CD4-positive, alpha-beta memory T cell (primary cell): ENCODE data around the gene KCNH4. TPM values are rescaled to one million over a fixed set of nuclear protein-coding genes. Genes with fewer than 3 reads are reported as not detected.

Experiments
- CTCF ChIA-PET: fragments of 350-600 bp; sonication (Branson Sonifier 250); formaldehyde crosslinking; loops from one replicate; lab custom pipeline; 2021; ENCODE audit warnings: inconsistent platforms; ENCODE audit not compliant: partially characterized antibody; lab: Charles Lee
- POLR2A ChIA-PET: fragments of 350-600 bp; sonication (Branson Sonifier 250); formaldehyde crosslinking; loops from one replicate; lab custom pipeline; 2021; ENCODE audit not compliant: partially characterized antibody; lab: Charles Lee
- DNase-seq, 5 donors: peaks; one replicate each; pipeline versions ENCODE4 v3.0.0 to v3.0.0-alpha.2; 2020 to 2022; ENCODE audit warnings: mixed read lengths in 1 of 5
- H3K27ac ChIP-seq: one replicate; pipeline ENCODE4 v1.7.0; 2013; ENCODE audit warnings: low read depth, low read length
- H3K27me3 ChIP-seq: 2 replicates; pipeline ENCODE4 v1.7.0; 2013; ENCODE audit warnings: mild to moderate bottlenecking, low read length, moderate library complexity; ENCODE audit not compliant: insufficient read depth
- H3K36me3 ChIP-seq: 2 replicates; pipeline ENCODE4 v1.7.0; 2013; ENCODE audit warnings: mild to moderate bottlenecking, low read length, moderate library complexity; ENCODE audit not compliant: insufficient read depth
- H3K4me1 ChIP-seq: 2 replicates; pipeline ENCODE4 v1.7.0; 2013; ENCODE audit warnings: mild to moderate bottlenecking, low read length, moderate library complexity; ENCODE audit not compliant: insufficient read depth
- H3K4me3 ChIP-seq, 2 donors: one replicate each; pipeline ENCODE4 v1.7.0; 2013; ENCODE audit warnings: low read length in 2 of 2, mild to moderate bottlenecking in 1 of 2
- H3K9me3 ChIP-seq, 2 donors: one replicate each; pipeline ENCODE4 v1.7.0; 2013; ENCODE audit warnings: low read length in 2 of 2, control low read depth in 1 of 2; ENCODE audit not compliant: control insufficient read depth in 1 of 2
- H3K27ac Mint-ChIP-seq, 7 donors: one replicate each; pipeline ENCODE4 v1.8.0; 2020 to 2021; ENCODE audit warnings: mixed read lengths in 7 of 7, mild to moderate bottlenecking in 6 of 7, inconsistent platforms in 3 of 7, moderate library complexity in 3 of 7
- H3K27me3 Mint-ChIP-seq, 2 donors: one replicate each; pipeline ENCODE4 v1.8.0; 2020 to 2021; ENCODE audit warnings: mixed read lengths in 2 of 2
- H3K36me3 Mint-ChIP-seq, 2 donors: one replicate each; pipeline ENCODE4 v1.8.0; 2020 to 2021; ENCODE audit warnings: mixed read lengths in 2 of 2, inconsistent platforms in 1 of 2, mild to moderate bottlenecking in 1 of 2
- H3K4me1 Mint-ChIP-seq, 4 donors: one replicate each; pipeline ENCODE4 v1.8.0; 2020 to 2021; ENCODE audit warnings: mixed read lengths in 4 of 4, mild to moderate bottlenecking in 1 of 4
- H3K4me3 Mint-ChIP-seq, 8 donors: one replicate each; pipeline ENCODE4 v1.8.0; 2020 to 2021; ENCODE audit warnings: mixed read lengths in 8 of 8, mild to moderate bottlenecking in 7 of 8, moderate library complexity in 6 of 8, inconsistent platforms in 3 of 8
- H3K9me3 Mint-ChIP-seq, 8 donors: one replicate each; pipeline ENCODE4 v1.8.0; 2020 to 2021; ENCODE audit warnings: mixed read lengths in 8 of 8, mild to moderate bottlenecking in 5 of 8, inconsistent platforms in 3 of 8, moderate library complexity in 1 of 8
- intact Hi-C: fragments of 100-400 bp; cut with micrococcal nuclease; formaldehyde crosslinking; loops from one replicate; pipeline ENCODE4 v1.15.1; 2023
- polyA plus RNA-seq, 2 donors: library from polyadenylated mRNA; unstranded; fragments of 300-500 nt; fragmentation: Illumina TruSeq; gene quantifications; one replicate each; pipeline ENCODE4 v1.2.3, GENCODE V29; 2021
- total RNA-seq, 2 experiments: library from RNA; stranded (reverse); gene quantifications; one replicate each; pipeline ENCODE4 v1.2.3, GENCODE V29; 2021

KCNH4 gene
- total and polyA plus RNA-seq, 4 experiments from 2014 or later = 0.09 to 0.11 TPM; not detected in 2

DNA sequence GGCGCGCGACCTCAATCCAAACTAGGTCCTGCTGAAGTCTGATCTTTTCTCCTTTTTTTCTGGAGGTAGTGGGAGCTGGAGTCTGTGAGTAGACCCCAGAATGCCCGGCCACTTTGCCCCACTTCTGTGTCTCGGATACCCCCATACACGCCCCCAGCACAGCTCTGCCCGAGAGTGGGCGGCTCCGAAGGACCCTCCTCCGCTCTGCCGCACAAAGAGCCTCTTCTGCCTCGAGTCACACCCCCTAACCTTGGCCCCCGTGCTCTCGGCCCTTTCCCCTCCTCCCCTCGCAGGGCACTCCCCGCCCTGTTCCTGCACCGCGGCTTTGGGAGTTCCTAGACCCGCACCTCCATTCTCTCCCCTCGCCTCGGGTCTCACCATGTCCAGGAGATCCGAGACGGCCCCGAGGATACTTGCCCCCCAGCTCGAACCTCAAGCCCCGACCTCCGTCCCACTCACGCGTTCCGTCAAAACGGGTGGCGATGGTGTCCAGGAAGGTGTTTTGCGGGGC, 476 bp downstream of the KCNH4 start:
- Mint-ChIP-seq H3K27me3 (peaks cover 0 to 5% of the 10 kb centered on the region in 2 donors), H3K4me3 (peak overlapping the region; percentile 43 to 76 (median 63)), H3K4me1 (peaks cover 28 to 65% (median 44%) of the 10 kb centered on the region in 4 donors), H3K36me3 (no peaks in the 10 kb centered on the region), H3K9me3 (peaks cover 0 to 2% (median 0%) of the 10 kb centered on the region in 8 donors), H3K27ac (peak overlapping the region in 2 of 7 donors; percentile 15 to 69)
- Histone ChIP-seq H3K4me1 (peaks cover 65% of the 10 kb centered on the region), H3K27ac (no peak overlapping the region), H3K36me3 (no peaks in the 10 kb centered on the region), H3K4me3 (peak overlapping the region in 1 of 2 donors; percentile 53), H3K27me3 (no peaks in the 10 kb centered on the region), H3K9me3 (no peaks in the 10 kb centered on the region)
- POLR2A ChIA-PET = interaction anchor here (1.2 to 5.8 kb wide), 6 partner anchors 10 to 163 kb away, joined by 3 to 50 read pairs (median 4); partner anchors contain the start of genes DHX58, DNAJC7 and GHDC
- CTCF ChIA-PET = interaction anchor here (1.1 to 3.9 kb wide), 6 partner anchors 9 to 163 kb away, joined by 3 to 15 read pairs (median 8); partner anchors contain the start of genes DNAJC7 and GHDC
- DNase-seq = peak in 1 of 5 donors; percentile 4
- intact Hi-C loops = loop anchor here (5.0 kb wide), 2 partner anchors 63 to 153 kb away; no protein-coding TSS in a partner anchor

DNA sequence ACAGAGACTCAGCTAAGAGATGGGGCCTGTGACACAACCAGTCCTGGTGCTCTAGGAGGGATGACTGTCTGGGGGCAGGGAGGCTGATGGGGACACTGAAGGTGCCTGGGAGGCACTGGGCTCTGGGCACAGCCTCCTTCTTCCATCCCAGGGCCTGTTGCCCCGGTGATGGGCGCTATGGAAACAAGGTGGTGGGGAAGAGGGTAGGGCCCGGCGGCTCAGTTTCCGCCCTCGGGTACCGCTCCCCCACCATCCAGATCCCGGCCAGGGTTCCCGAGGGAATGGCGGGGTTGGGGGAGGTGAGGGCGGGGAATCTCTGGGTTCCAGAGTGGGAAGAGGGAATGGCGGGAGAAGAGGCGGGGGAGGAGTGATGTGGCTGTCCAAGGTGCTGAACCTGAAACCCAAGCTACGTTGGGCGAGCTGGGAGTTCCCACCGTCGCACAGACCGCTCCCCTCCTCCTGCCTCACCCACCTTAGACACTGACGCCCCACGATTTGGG, 981 bp downstream of the KCNH4 start:
- peak overlapping the region; percentile 48 to 84 (median 67) for H3K4me3 Mint-ChIP-seq
- Histone ChIP-seq H3K36me3 (no peaks in the 10 kb centered on the region), H3K9me3 (no peaks in the 10 kb centered on the region), H3K27me3 (no peaks in the 10 kb centered on the region), H3K4me1 (peaks cover 60% of the 10 kb centered on the region), H3K4me3 (no peak overlapping the region), H3K27ac (no peak overlapping the region)
- peak overlapping the region in 2 of 7 donors; percentile 66 to 69 for H3K27ac Mint-ChIP-seq
- CTCF ChIA-PET = interaction anchor here (0.7 to 3.9 kb wide), 5 partner anchors 9 to 155 kb away, joined by 4 to 15 read pairs (median 9); partner anchors contain the start of gene GHDC
- no peaks in the 10 kb centered on the region for H3K36me3 Mint-ChIP-seq
- POLR2A ChIA-PET = interaction anchor here (1.2 to 5.8 kb wide), 5 partner anchors 10 to 163 kb away, joined by 3 to 50 read pairs (median 5); partner anchors contain the start of genes DNAJC7 and GHDC
- intact Hi-C loops = loop anchor here (5.0 kb wide), 2 partner anchors 63 to 153 kb away; no protein-coding TSS in a partner anchor
- DNase-seq = peak in 2 of 5 donors; percentile 29 to 53
- H3K4me1 Mint-ChIP-seq = peaks cover 26 to 62% (median 41%) of the 10 kb centered on the region in 4 donors
- peaks cover 0 to 5% of the 10 kb centered on the region in 2 donors for H3K27me3 Mint-ChIP-seq
- H3K9me3 Mint-ChIP-seq = peaks cover 0 to 2% (median 0%) of the 10 kb centered on the region in 8 donors

DNA sequence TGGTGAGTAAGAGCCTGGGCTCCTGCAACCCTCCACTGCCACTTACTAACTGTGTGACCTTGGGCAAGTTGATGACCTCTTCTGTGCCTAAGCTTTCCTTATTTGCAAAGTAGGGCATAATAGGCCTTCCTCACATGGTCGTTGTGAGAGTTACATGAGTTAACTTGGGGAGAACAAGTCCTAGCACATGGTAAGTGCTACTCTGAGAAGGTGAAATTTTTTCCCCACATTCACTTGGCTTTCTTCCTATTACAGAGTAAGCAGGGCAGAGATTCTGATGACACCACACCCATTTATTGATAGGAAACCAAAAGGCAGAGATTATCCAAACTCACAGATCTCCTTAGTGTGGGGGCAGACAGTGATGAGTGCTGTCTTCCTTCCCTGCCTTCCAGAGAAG, 1.6 kb downstream of the KCNH4 start:
- no peak for DNase-seq
- Mint-ChIP-seq H3K4me1 (peaks cover 21 to 56% (median 35%) of the 10 kb centered on the region in 4 donors), H3K4me3 (peak overlapping the region in 7 of 8 donors; percentile 13 to 84 (median 49)), H3K27me3 (peaks cover 0 to 8% of the 10 kb centered on the region in 2 donors), H3K27ac (peak overlapping the region in 3 of 7 donors; percentile 59 to 69 (median 66)), H3K9me3 (peaks cover 0 to 2% (median 0%) of the 10 kb centered on the region in 8 donors), H3K36me3 (no peaks in the 10 kb centered on the region)
- H3K36me3 ChIP-seq = no peaks in the 10 kb centered on the region
- ChIA-PET POLR2A (interaction anchor here (1.2 to 1.8 kb wide), 3 partner anchors 13 to 162 kb away, joined by 3 to 6 read pairs (median 4); partner anchors contain the start of gene DNAJC7), CTCF (interaction anchor here (0.7 to 3.9 kb wide), 3 partner anchors 10 to 90 kb away, joined by 4 to 15 read pairs (median 9); partner anchors contain the start of gene GHDC)
- no peaks in the 10 kb centered on the region for H3K27me3 ChIP-seq
- intact Hi-C loops = no loop called here
- H3K4me3 ChIP-seq = no peak overlapping the region
- no peaks in the 10 kb centered on the region for H3K9me3 ChIP-seq
- H3K4me1 ChIP-seq = peaks cover 54% of the 10 kb centered on the region
- H3K27ac ChIP-seq = no peak overlapping the region

DNA sequence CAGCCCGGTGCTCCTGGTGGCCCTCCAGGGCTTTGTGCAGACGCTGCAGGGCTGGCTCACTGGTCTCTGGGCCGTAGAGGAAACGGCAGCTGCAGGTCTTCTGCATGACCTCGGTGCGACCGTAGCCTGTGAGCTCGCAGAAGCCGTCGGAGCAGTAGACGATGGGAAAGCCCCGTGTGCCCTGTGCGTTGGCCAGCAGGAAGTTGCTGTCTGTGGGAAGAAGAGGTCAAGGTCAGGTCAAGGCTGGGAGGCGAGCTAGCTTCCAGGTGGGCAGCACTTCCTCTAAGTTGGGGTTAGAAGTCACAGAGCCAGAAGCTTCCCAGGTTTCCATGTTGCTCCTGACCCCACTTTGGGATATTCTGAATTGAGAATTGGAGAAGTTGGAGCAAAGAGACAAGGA, 2.1 kb downstream of the KCNH4 start:
- Histone ChIP-seq H3K9me3 (no peaks in the 10 kb centered on the region), H3K4me3 (no peak overlapping the region), H3K27me3 (no peaks in the 10 kb centered on the region), H3K4me1 (peaks cover 51% of the 10 kb centered on the region), H3K27ac (no peak overlapping the region), H3K36me3 (no peaks in the 10 kb centered on the region)
- POLR2A ChIA-PET = interaction anchor here (0.7 to 1.2 kb wide), 3 partner anchors 15 to 212 kb away, joined by 3 to 5 read pairs (median 3); partner anchors contain the start of genes CNP and GHDC
- peaks cover 0 to 2% (median 0%) of the 10 kb centered on the region in 8 donors for H3K9me3 Mint-ChIP-seq
- CTCF ChIA-PET = interaction anchor here (2.0 to 3.9 kb wide), 2 partner anchors 10 to 16 kb away, joined by 9 to 15 read pairs; partner anchors contain the start of gene GHDC
- H3K4me3 Mint-ChIP-seq = peak overlapping the region in 6 of 8 donors; percentile 21 to 84 (median 62)
- intact Hi-C loops = no loop called here
- peaks cover 0 to 8% of the 10 kb centered on the region in 2 donors for H3K27me3 Mint-ChIP-seq
- peak overlapping the region in 4 of 7 donors; percentile 63 to 71 (median 68) for H3K27ac Mint-ChIP-seq
- peaks cover 21 to 52% (median 34%) of the 10 kb centered on the region in 4 donors for H3K4me1 Mint-ChIP-seq
- peak in 2 of 5 donors; percentile 24 to 65 for DNase-seq
- no peaks in the 10 kb centered on the region for H3K36me3 Mint-ChIP-seq

DNA sequence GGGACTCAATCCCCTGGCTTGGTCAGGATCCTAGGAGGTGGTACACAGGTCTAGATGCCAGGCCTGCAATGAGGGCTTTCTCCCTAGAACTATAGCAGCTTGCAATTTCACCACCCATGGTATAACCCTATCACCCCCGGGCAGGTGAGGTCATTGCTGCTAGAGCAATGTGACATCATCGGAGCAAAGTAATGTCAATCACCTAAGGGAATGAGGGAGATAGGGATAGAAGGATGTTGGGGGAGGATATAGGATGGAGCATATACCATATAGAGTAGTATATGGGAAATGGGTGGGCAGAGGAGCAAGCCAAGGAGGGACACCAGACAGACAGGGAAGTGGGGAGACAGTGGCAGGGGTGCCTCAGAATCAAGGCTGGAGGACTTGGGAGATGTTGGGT, 3.3 kb downstream of the KCNH4 start:
- Histone ChIP-seq H3K27ac (no peak overlapping the region), H3K27me3 (no peaks in the 10 kb centered on the region), H3K9me3 (no peaks in the 10 kb centered on the region), H3K4me3 (no peak overlapping the region), H3K36me3 (no peaks in the 10 kb centered on the region), H3K4me1 (peaks cover 39% of the 10 kb centered on the region)
- POLR2A ChIA-PET = interaction anchor here (1.0 kb wide), 1 partner anchor 211 kb away, joined by 5 read pairs; the partner anchor contains the start of gene CNP
- CTCF ChIA-PET = no interaction called here
- Mint-ChIP-seq H3K4me3 (peak overlapping the region in 3 of 8 donors; percentile 36 to 52 (median 46)), H3K27ac (peak overlapping the region in 2 of 7 donors; percentile 3 to 59), H3K4me1 (peaks cover 13 to 40% (median 25%) of the 10 kb centered on the region in 4 donors), H3K27me3 (peaks cover 0 to 8% of the 10 kb centered on the region in 2 donors), H3K36me3 (no peaks in the 10 kb centered on the region), H3K9me3 (peaks cover 0 to 2% (median 0%) of the 10 kb centered on the region in 8 donors)
- no peak for DNase-seq
- intact Hi-C loops = no loop called here

DNA sequence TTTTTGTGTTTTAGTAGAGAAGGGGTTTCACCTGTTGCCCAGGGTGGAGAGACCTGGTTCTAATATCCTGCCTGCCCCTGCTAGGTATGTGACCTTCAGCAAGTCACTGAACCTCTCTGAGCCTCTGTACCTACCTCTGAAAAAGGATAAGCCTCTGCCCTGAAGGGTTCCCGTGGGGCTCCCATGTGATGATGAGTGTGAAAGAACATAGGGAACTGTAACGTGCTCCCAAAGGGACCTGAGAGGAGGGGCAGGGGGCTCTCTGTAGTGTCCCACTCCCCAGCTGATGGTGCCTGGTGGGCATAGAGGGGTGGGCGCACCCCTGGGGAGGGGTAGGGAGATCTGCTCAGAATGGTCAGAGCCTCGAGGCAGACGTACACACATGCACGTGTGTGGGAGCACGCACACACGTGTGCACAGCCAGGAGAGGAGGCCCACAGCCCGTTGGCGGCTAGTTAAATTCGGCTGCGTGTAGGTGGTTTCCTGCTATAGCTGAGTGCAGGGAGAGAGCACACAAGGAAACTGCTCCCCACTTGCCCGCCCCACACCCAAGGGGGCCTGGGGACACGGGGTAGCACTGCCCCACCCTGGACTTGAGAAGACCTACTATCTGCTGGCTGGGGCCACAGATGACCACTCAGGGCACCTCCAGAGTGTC, 6.7 kb downstream of the KCNH4 start:
- POLR2A ChIA-PET = no interaction called here
- no peak overlapping the region for H3K4me3 Mint-ChIP-seq
- Histone ChIP-seq H3K27ac (no peak overlapping the region), H3K4me1 (peaks cover 12% of the 10 kb centered on the region), H3K9me3 (no peaks in the 10 kb centered on the region), H3K27me3 (no peaks in the 10 kb centered on the region), H3K4me3 (no peak overlapping the region), H3K36me3 (no peaks in the 10 kb centered on the region)
- CTCF ChIA-PET = interaction anchor here (1.2 kb wide), 1 partner anchor 11 kb away, joined by 3 read pairs; the partner anchor contains the start of gene HCRT
- H3K4me1 Mint-ChIP-seq = peaks cover 6 to 16% (median 12%) of the 10 kb centered on the region in 4 donors
- no peaks in the 10 kb centered on the region for H3K9me3 Mint-ChIP-seq
- intact Hi-C loops = no loop called here
- H3K36me3 Mint-ChIP-seq = no peaks in the 10 kb centered on the region
- H3K27ac Mint-ChIP-seq = no peak overlapping the region
- no peak for DNase-seq
- peaks cover 0 to 4% of the 10 kb centered on the region in 2 donors for H3K27me3 Mint-ChIP-seq
